Measurements from ENCODE around the gene POTEH.
"Not testable (repeated sequence)": the region's sequence is repeated elsewhere in the genome, so short reads cannot be mapped to it uniquely, and the experiment has no call there.

Gene POTEH

GRCh38 chr22:15738157-15738908 is 48.5 kb downstream of the POTEH start:
- not testable (repeated sequence) for DNase-seq

DNA sequence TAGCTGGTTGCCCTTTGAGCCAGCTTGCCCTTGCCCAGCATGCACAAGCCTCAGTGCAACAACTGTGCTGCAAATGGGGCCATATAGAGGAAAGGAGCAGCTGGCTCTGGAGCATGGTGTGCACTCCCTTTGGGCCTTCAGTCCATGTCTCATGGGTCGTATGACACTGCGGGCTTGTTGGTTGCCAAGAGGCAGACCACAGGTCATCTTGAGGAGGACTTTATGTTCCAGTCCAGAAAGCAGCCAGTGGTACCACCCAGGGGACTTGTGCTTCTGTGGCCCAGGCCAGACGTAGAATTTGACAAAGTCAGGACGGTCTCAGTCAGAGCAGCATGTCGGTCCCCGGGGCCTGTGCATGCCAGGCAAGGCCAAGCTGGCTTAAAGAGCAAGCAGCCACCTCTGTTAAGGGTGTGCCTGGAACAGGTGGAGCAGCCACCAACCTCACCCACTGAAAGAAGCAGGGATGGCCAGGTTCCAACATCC is 49.1 kb downstream of the POTEH start:
- DNase-seq, result not testable (repeated sequence)

DNA sequence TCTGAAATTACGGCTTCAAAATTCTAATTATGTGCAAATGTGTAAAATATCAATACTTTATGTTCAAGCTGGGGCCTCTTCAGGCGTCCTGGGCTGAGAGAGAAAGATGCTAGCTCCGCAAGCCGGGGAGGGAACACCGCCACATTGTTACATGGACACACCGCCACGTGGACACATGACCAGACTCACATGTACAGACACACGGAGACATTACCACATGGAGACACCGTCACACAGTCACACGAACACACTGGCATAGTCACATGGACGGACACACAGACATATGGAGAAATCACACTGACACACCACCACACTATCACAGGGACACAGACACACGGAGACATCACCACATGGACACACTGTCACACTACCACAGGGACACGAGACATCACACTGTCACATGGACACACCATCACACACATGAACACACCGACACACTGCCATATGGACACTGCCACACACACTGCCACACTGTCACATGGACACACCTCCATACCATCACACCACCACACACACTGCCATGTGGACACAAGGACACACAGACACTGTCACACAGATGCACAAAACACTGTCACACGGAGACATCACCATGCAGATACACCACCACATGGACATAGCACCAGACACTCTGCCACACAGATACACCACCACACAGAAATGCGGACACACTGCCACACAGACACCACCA is 58.0 kb downstream of the POTEH start:
- DNase-seq, result not testable (repeated sequence)

DNA sequence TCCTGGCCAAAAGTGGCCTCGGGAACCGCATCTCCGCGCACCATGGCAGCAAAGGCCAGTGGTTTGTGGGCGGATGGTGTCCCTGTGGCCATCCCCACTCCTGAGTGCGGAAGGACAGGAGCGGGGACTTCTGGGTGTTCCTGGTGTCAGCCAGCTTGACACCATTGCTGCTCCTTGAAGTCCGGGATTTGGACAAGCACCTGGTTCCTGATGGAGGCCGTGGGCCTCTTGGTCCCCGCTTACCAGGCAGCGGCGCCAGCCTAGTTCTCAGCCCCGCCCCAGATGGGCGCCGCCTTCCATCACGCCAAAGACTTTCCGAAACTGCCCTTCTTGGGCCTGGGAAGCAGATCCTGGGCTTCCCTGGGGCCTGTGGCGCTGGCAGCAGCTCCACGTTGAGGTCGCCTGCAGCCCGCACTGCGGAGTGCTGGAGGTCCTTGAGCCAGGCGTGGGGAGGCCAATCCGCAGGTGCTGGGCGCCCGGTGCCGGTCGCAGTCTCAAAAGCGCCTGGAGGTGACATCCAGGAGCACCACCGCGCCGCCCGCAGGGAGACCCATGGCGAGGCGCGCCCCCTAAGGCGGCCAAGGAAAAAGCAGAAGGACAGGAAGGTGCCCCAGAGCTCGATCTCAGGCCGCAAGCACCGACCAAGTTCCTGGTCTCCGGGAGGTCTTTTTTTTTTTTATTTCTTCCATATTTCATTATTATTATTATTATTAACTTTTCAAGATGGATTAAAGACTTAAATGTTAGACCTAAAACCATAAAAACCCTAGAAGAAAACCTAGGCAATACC is 59.5 kb downstream of the POTEH start:
- not testable (repeated sequence) for DNase-seq

- not testable (repeated sequence) for DNase-seq
Measured at GRCh38 chr22:15759443-15760097, 69.7 kb downstream of the POTEH start.

DNA sequence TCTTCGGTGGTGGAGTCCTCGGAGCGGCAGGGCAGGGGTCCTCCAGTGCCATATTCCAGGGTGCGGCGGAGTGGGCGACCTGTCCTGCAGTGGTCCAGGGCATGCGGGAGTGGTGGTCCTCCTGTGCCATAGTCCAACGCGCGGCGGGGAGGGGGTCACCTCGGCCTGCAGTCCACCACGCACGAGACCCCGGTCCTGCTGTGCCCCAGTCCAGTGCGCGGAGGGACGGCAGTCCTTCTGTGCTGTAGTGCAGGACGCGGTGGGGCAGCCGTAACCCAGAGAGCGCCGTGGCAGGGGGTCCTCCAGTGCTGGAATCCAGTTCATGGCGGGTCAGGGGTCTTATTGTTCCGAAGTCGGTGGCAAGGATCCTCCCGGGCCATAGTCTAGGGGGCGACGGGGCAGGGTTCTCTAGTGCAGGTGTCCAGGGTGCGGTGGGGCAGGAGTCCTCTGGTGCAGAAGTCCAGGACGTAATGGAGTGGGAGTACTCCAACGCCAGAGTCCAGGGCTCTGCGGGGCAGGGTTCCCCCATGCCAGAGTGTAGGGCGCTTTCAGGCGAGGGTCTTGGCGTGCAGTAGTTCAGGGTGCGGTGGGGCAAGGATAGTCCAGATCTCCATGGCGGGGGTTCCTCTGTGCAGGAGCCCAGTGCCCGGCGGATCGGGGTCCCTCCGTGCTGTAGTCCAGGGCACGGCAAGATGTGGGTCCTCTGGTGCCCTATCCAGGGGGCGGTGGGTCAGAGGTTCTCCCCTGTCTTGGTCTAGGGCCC is 70.7 kb downstream of the POTEH start:
- not testable (repeated sequence) for DNase-seq

DNA sequence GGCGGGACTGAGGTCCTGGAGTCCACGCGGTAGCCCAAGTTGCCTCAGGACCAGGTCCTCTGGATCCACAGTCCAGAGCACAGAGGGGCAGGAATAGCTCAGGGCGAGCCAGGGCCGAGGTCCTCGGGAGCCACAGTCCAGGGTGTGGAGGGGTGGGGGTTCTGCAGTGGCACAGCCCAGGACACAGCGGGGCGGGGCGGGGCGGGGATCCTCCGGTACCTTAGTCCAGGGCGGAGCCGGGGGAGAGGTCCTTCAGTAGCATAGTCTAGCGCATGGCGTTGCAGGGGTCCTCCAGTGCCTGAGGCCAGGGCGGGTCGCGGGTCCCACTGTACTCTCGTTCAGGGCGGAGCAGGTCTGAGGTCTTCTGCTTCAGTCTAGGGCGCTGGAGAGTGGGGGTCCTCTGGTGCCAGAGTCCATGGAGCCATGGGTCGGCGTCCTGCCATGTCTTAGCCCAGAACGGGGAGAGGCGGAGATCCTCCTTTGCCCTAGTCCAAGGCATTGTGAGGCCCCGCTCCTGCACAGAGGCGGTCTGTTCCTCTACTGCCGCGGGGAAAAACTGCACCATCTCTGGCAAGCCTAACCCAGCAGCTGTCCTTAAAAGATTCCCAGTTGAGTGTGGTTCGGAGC is 71.4 kb downstream of the POTEH start:
- DNase-seq, result not testable (repeated sequence)

DNA sequence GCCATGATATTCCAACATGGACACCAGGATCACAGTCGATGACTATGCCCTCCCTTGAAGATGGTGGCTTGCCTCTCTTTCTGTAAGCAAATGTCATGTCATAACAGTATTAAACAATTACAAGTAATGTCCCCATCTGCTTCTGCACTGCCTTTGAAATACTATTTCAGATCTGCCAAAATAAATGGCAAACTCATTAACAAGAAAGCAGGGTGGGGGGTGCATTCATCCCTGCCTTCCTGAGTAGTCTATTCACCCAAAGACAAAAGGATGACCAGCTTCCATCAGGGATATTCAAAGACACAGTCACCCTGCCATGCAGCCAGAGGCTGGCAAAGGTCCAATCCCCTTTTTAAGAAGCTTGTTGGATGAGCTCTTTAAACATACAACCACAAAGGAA is 73.7 kb downstream of the POTEH start:
- DNase-seq, result not testable (repeated sequence)
